NCI-H526 (cell line): ENCODE data around the gene ALG5.

Experiments used
- DNase-seq, 2 experiments: peaks; one replicate each; lab custom pipeline; 2025; lab: John Stamatoyannopoulos, UW

Gene ALG5, protein sequence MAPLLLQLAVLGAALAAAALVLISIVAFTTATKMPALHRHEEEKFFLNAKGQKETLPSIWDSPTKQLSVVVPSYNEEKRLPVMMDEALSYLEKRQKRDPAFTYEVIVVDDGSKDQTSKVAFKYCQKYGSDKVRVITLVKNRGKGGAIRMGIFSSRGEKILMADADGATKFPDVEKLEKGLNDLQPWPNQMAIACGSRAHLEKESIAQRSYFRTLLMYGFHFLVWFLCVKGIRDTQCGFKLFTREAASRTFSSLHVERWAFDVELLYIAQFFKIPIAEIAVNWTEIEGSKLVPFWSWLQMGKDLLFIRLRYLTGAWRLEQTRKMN

DNA sequence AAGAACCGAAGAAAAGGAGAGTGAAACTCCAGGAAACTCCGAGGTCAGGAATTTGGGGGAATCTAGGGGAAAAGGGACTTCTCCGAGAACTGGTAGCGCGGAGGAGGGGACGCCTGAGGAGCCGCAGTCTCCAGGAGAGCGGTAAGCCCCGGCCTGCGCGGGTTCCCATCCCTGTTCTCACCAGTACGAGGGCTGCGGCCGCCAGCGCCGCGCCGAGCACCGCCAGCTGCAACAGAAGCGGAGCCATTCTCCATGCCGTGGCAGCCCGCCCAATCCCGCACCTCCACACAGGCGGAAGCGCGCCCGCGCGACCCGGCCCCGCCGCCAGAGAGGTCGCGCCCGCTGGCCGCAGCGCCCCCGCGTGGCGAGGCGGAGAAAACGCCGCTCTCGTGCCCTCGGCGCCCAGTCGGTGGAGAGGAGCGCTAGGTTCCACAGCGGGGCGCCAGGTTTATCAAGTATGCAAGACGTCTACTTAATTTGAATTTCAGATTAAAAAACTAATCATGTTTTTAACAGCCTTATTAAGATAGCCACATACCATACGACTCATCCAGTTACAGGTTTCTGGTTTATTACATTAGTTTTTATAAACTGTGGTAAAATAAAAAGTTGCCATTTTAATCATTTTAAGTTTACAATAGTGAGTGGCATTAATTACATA is at the start of gene ALG5:
Gene ALG5 (minus strand): TSS at position 287 of the 661 bp plus-strand sequence. CDS start 40 bp downstream, at position 247.
- peak; percentile 87 to 96 for DNase-seq

DNA sequence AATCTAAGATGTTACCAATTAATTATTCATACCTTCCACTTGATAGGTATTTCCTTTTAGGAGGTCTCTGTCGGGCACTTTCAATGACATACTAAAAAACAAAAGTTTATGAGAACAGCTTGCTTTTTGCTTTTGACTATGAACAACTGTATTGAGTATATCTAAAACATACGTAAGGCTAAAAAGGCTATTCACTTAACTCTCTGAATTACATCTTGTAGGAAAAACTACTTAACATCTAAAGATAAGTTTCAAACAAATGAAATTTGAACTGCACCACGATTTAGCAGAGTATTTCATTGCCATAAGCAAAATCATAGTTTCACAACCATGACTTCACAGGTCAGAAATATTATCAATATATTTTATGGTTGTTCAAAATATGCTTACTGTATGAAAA is 48.7 kb upstream of the ALG5 start:
- no peak for DNase-seq

DNA sequence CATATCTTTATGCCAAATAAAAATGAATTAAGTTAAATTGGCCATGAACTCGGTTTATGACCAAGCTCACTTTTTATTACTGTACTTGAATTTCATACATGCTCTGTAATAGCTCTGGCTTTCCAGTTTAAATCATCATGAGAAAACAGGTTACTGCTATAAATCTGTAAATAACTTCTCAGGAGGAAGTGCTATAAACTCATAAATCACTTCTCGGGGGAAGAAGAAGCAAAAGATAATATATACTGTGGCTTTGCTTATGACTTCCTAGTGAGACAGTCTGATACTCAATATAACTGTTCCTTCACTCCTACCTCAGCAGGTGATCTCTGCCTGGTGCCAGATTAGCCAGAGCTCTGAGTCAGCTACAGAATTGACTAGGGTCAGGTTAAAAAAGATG is 47.9 kb upstream of the ALG5 start:
- no peak for DNase-seq

DNA sequence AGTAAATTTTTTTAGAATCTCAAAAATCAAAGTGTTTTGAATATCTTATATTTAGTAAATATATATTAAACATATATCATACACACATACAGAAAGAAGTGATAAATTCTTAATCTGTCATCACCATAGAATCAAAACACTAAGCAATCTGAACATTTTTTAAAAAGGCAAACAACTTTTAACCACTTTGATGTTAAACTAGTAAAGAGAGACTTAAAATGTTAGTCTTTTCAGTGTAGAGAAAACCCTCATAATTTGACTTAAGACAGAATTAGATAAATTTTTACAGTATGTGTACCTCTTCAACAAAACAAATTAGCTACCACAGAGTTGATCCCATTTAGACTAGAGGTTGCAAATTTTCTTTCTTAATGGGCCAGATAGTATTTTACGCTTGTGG is 46.9 kb upstream of the ALG5 start:
- DNase-seq = no peak

DNA sequence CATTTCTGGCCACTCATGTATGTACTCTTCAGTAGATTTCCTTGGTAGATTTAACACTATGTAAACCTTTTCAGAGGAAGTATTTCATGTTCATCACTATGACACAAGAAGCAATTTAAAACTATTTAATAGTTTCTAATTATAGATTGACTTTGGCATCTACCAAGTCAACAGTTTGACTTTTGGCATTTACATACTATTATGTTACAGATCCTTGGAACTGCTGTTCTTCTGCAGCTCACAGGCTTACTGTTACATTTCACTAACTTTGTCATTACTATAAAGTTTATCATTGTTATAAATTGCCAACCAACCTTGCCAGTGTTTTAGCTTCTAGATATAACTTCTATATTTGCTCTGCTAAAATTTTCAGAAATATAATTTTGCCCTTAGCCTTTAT is 41.6 kb upstream of the ALG5 start:
- no peak for DNase-seq

DNA sequence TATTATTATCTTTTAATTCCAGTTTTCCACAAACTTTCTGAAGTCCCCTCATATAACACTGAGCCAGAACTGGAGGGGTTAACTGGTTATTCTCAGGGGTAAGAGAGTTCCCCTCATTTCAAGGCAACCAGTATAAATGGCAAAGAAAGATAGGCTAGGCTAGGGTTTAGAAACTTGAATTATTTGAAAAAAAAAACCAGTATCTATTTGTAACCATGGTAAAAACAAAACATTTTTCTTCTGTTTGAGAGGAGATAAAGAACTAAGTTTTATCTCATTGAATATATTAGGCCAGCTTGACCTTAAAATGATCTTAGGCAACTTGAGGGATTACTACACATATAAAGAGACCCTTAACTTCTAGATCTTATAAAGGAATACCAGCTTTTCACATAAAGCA is 40.8 kb upstream of the ALG5 start:
- DNase-seq = no peak

DNA sequence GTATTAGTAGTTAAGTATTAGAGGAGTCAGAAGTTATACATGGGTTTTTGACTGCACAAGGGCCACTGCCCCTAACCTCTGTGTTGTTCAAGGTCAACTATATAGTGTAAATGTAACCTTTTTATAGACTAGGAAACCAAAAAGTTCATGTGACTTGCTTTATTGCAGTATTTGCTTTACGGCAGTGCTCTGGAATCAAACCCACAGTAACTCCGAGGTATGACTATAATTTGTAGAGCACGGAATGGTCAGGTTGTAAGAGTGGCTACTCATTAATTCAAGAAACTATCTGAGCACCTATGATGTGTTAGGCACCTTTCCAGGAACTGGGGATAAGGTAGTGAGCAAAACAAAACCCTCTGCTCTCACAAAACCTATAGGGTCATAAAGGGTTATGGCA is 38.1 kb upstream of the ALG5 start:
- DNase-seq = no peak

DNA sequence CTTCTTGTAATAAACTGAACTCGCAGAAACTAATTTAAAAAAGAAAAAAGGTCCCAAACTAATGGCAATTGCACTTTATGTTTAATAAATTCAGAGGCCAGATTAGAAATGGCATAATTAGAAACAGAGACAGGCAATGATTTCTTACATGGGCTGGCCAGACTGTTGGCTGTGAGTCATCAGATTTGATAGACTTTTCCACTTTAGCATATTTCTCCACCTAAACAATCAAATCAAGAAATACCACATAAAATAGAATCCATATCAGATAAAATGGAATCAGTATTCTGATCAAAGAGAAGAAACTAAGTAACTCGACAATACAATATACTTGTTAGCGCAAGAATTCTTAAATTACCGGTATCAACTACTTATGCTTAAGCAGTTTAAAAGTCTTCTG is 30.5 kb upstream of the ALG5 start:
- no peak for DNase-seq

DNA sequence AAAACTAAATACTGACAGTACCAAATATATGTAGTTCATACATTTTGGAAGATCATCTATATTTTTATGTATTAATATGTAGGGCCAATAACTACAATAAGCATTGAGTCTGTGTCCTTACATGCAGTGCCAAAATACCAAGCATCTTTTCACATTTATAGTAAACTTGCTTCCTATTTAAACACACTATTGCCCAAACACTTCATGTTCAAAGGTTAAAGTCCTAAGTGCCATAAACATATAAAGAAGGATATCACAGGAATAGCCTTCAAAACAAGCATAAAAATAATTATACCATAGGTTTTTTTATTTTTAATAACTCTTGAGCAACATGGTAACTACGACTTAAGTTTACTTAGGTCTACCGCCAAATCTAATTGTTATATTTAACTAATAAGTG is 28.5 kb upstream of the ALG5 start:
- DNase-seq = no peak

DNA sequence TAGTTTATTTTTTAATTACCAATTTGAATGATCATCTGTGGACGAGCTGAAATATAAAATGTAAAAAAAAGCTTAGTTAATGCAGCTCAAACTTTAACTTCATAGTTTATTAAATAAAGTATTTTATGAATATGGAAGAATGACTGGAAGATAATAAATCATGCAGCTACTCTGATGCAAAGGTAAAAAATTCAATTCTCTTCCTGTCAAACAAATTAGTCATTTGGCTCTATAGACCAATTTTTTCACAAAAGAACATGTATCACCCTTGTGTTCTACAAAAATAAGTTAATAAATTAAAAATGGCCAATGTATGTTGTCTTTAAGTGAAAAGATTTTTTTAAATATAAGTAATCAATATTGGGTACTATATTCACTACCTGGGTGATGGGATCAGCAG is 27.6 kb upstream of the ALG5 start:
- no peak for DNase-seq

DNA sequence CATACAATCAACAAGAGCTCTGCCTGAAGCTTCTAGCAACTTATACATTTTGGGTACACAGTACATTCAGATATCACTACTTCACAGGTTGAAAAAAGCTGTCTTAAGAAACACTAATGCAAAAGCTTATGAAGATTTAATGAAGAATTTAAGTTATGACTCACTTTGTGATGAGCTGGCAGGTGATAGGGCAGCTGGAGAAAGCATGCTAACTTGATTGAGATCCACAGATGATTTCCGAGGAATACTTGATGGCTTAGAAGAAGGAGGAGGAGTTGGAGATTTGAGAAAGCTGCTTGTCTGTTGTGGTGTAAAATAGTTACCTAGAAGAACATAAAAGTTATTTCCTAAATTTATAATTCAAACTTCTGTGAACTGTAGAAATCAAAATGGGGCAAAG is 24.7 kb upstream of the ALG5 start:
- DNase-seq = no peak

DNA sequence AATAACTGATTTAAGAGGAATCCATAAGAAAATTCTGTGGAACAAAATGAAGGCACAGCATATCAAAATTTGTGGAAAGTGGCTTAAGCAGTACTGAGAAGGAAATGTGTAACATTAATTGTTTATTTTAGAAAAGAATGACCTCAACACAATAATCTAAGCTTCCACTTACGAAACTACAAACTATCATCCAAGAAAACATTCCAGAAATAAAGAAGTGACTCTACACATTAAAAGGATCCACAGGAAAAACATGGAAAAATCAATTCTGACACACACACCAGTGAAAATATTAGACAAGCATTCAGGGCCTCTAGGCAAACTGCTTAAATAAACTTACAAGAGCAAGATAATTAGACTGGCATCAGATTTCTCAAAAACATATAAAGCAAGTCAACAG is 15.5 kb upstream of the ALG5 start:
- no peak for DNase-seq

DNA sequence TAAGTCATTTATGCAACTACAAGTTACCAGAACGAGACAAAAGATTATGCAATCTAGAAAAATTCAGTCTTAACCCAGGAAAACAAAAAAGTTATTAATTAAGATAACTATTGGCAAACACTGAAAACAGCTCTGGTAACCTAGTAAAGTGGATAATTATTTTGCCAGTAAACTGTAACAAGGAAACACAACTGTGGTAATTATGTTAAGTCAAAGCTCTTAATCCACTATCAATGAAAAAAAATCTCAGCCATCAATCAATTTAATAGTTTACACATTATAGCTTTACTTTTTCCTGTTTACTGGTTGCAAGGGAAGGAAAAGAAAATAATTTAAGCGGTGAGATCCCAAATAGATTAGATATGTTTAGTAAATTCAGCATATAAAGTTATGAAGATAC is 12.6 kb upstream of the ALG5 start:
- DNase-seq = no peak

DNA sequence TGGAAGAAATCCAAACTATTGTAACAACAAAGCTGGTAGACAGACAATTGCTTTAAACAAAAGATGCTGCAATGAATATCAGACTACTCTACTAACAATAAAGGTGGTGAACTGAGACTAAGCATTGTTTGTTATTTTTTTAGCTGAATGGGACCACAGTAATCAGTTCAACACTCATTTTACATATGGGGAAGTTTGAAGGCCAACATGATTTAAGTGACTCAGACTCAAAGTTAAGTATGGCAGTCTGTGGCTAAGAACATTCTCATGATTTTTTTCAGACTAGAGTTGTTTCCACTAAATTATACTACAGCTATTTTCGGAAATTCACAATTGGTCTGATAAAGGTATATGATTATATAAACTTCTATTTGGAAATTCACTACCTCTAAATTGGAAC is 11.9 kb upstream of the ALG5 start:
- no peak for DNase-seq

DNA sequence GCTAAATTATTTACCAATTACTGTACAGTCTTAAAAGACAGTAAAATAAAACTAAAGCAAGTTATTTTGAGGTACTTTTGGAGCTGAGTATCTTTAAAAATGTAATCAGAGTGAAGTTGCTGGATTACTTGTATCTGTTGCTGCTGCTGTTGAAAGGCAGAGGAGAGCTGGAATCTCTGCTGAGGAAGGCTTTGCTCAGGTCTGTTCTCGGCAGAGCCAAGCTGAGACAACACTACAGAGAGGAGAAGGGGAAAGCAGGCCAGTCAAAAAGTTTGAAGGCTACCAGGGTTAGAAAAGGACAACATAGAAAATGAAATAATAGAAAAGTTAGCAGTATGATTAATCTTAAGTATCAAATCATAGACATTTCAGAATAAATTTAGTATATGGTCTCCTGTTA is 11.3 kb upstream of the ALG5 start:
- DNase-seq = no peak

DNA sequence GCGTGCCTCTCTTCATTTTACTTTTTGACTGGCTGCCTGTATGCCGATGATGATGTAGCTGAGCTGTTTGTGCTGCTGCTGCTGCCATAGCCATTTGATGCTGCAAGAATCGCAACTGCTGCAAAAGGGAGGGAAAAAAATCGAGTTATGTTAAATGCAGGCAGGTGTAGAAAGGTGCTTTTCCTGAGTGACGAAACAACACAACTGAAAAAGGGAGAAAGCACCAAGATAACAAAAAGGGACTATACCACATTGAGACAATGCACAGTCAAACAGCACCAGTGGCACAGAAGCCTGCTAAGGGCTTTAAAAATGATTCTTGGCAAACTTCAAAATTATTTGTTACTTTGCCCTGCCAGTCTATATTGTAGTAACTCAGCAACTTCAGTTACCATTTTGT is 10.6 kb upstream of the ALG5 start:
- DNase-seq = no peak

DNA sequence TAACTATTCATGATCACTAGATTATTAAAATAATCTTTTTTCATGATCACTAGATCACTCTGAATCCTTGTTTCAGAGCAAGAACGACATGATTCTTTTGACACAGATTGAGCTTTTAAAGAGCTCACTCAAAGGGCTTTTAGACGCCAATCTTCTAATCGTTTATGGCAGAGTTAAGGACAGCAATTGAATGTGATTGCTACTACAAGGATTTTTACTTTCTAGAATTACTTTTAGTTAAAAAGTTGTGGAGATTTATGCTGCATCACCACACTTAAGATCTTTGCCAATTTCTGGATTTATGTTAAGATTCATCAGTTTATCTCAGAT is 2.7 kb upstream of the ALG5 start:
- no peak for DNase-seq

DNA sequence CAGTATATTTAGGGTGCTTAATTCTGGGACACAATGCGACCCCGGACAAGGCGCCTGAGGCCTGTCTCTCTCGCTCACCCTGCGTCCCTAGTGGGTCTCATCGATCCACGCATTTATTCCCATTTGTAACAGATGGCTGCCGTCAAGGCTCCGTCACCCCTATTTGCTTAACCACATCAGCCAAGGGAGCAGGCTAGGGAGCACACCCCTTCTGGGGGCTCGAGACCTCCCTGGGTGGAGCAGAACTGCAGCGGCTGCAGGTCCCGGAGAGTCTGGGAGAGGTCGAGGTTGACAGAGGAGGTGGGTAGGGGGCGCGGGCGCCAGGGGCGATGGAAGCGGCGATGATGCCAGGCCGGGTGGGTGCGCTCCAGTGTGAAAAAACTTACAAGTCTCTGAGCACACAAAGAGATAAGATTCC is 507 bp downstream of the ALG5 start:
- peak in 1 of 2 experiments; percentile 58 for DNase-seq

DNA sequence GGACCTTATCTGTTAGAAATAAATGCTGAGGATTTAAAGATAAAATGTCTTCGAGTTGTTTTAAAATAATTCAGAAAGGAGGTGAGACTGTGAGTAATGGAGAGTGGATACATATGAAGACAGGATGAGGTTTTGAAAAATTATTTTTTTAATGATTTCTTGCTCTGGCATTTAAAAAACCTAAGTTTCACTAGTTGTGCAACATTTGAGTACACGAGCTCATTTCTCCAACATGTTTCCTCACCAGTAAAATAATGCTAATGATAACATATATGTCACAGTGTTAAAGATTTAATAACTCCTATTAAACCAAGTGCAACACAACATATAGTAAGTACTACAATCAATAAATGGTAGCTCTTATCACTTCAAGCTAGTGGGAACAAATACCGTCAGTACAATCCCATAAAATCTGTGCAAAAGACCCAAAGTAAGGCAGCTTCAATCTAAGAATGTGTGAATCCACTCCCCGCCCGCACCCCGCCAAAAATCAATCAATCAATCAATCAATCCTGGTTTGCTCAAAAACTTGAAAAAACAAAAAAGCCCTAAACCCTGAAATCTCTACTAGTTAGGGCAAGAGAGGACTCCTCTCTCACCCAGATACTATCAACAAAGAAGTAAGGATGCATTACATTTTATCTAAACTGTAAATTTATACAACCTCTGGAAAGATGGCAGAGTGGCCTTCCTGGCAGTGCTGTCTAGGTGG is 1.3 kb downstream of the ALG5 start:
- peak in 1 of 2 experiments; percentile 4 for DNase-seq

DNA sequence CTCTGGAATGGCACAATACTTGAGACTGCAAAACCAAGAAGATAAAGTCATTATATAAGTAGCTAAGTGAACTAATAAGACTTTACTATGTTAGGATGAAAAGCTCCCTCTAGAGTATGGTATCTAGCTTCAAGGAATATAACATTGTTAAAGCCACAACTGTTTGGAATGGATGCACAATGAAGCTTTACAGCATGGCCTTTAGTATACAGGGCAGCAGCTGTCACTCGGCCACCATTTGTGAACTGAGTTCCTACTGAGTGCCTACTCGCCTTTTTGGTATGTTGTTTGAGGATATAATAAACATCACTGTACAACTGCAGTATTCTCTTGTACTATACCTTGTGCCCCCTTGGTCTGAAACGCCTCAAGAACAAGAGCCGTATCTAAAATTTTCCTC is 6.8 kb downstream of the ALG5 start:
- DNase-seq = no peak

DNA sequence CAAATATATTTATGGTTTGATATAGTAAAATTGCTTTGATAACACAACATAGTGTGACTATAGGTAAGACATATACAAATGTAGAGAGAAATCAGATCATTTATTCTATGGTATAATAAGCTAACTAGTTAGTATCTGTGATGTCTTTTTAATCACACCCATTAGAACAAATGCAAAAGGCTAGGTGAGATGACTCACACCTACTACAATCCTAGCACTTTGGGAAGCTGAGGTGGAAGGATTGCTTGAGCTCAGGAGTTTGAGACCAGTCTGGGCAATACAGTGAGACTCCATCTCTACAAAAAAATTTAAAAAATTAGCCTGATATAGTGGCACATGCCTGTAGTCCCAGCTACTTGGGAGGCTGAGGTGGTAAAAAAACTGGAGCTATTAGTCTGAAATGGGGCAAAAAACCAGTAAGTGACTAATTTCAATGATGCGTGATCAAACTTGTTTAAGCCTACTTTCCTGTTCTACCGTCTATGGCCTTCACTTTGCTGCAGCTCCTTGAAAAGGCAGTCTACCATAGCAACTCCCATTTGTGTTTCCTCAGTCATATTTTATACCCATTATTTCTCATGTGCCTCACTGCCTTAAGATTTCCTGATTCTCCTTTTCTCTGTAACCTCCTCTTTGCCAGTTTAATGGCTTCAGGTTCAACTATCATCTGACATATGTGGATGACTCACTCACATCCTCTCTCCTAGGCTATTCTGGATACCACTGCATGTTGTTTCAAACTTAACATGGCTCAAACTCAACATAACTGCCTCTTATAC is 12.5 kb downstream of the ALG5 start:
- DNase-seq = no peak

DNA sequence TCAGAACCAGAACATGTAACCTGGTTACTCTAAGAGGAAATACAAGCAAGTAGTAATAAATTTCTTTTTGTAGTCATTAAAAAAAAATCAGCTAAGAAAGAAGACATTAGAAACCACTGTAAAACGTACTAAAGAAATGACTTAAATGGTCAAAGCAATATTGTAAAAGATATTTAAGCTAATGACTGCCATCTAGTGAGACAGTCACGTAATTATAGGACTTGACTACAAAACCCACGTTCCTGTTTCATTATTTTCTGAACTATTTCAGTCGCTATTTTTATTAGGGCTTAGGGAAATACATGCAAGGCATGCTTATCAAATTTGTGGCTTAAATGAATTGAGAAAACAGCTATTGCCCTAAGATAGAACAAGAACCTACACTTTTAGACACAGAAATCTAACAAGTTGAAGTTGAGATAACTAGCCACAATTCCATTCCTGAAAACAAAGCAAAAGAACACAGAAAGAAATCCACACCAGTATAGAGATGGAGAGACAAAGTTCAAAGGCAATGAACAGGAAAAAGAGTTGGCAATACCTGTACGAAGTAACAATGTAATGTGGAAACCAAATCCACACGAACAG is 17.9 kb downstream of the ALG5 start:
- peak; percentile 43 to 78 for DNase-seq
